CD14-positive monocyte (primary cell): Measurements from ENCODE around the gene ANKRD13C. TPM values are rescaled to one million over a fixed set of nuclear protein-coding genes. Genes with fewer than 3 reads are reported as not detected.
A peak's percentile ranks its signal among the peaks of the same experiment; 100 is the strongest.

ENCODE experiments used
- DNase-seq, 3 donors: peaks; one replicate each; pipeline ENCODE4 v3.0.0-alpha.2; 2011 to 2022
- H2AFZ ChIP-seq: 2 replicates; pipeline ENCODE4 v1.6.0; 2012; ENCODE audit warnings: mild to moderate bottlenecking, low read depth, low read length, inconsistent platforms; ENCODE audit not compliant: insufficient read depth, poor library complexity, severe bottlenecking
- H3K27ac ChIP-seq, 2 donors: 1 replicate in 1 of 2; 2 replicates in 1 of 2; pipeline ENCODE4 v1.5.1; 2012 to 2013; ENCODE audit warnings: low read length in 2 of 2, control low read depth in 1 of 2, inconsistent platforms in 1 of 2, low read depth in 1 of 2, mild to moderate bottlenecking in 1 of 2
- H3K27me3 ChIP-seq, 2 donors: one replicate each; pipeline versions ENCODE4 v1.6.0 to v1.6.1; 2011 to 2013; ENCODE audit warnings: low read length in 2 of 2; ENCODE audit not compliant: control insufficient read depth in 2 of 2, insufficient read depth in 2 of 2
- H3K36me3 ChIP-seq, 2 donors: replicated peaks in 1 of 2; 1 replicate in 1 of 2; 2 replicates in 1 of 2; pipeline versions ENCODE4 v1.5.1 to v1.6.1; 2012 to 2013; ENCODE audit warnings: low read length in 2 of 2, control low read depth in 1 of 2, inconsistent platforms in 1 of 2, mild to moderate bottlenecking in 1 of 2; ENCODE audit not compliant: insufficient read depth in 2 of 2, control insufficient read depth in 1 of 2
- H3K4me1 ChIP-seq, 2 donors: 1 replicate in 1 of 2; 2 replicates in 1 of 2; pipeline versions ENCODE4 v1.5.1 to v1.6.1; 2012 to 2013; ENCODE audit warnings: low read length in 2 of 2, control low read depth in 1 of 2, inconsistent platforms in 1 of 2, mild to moderate bottlenecking in 1 of 2, moderate library complexity in 1 of 2; ENCODE audit not compliant: insufficient read depth in 2 of 2, control insufficient read depth in 1 of 2
- H3K4me2 ChIP-seq: replicated peaks from 2 replicates; pipeline ENCODE3; 2012; ENCODE audit warnings: low read length, moderate library complexity, mild to moderate bottlenecking; ENCODE audit not compliant: poor library complexity, severe bottlenecking; ENCODE audit errors: extremely low read depth
- H3K4me3 ChIP-seq, 3 experiments: fragments of 200-600 bp in 1 of 3; sonication (generic) in 1 of 3; replicated peaks in 1 of 3; 1 replicate in 2 of 3; 2 replicates in 1 of 3; pipeline ENCODE4 v1.5.1; 2011 to 2013; ENCODE audit warnings: low read length in 3 of 3, mild to moderate bottlenecking in 3 of 3, control low read depth in 2 of 3, low read depth in 2 of 3, inconsistent platforms in 1 of 3, moderate library complexity in 1 of 3
- H3K79me2 ChIP-seq: 2 replicates; pipeline ENCODE4 v1.6.0; 2012; ENCODE audit warnings: mild to moderate bottlenecking, control low read depth, inconsistent platforms, low read length, moderate library complexity; ENCODE audit not compliant: insufficient read depth
- H3K9ac ChIP-seq: 2 replicates; pipeline ENCODE4 v1.6.0; 2017; ENCODE audit warnings: low read length, mild to moderate bottlenecking; ENCODE audit not compliant: insufficient read depth, poor library complexity, severe bottlenecking
- H3K9me3 ChIP-seq, 2 donors: replicated peaks in 1 of 2; 1 replicate in 1 of 2; 2 replicates in 1 of 2; pipeline versions ENCODE4 v1.5.1 to v1.6.1; 2012 to 2013; ENCODE audit warnings: low read length in 2 of 2, control low read depth in 1 of 2; ENCODE audit not compliant: control insufficient read depth in 1 of 2, insufficient read depth in 1 of 2
- H4K20me1 ChIP-seq: 2 replicates; pipeline ENCODE4 v1.6.0; 2012; ENCODE audit warnings: mild to moderate bottlenecking, low read length, control low read depth, moderate library complexity; ENCODE audit not compliant: insufficient read depth
- H3K27ac Mint-ChIP-seq, 7 donors: one replicate each; pipeline ENCODE4 v1.8.0; 2020; ENCODE audit warnings: mild to moderate bottlenecking in 7 of 7, mixed read lengths in 7 of 7, moderate library complexity in 6 of 7, inconsistent platforms in 2 of 7
- H3K27me3 Mint-ChIP-seq, 3 donors: one replicate each; pipeline ENCODE4 v1.8.0; 2021 to 2022; ENCODE audit warnings: low read depth in 3 of 3, mild to moderate bottlenecking in 3 of 3, mixed read lengths in 3 of 3, moderate library complexity in 3 of 3, inconsistent platforms in 1 of 3
- H3K36me3 Mint-ChIP-seq, 2 donors: one replicate each; pipeline ENCODE4 v1.8.0; 2020; ENCODE audit warnings: mixed read lengths in 2 of 2, inconsistent platforms in 1 of 2, mild to moderate bottlenecking in 1 of 2
- H3K4me1 Mint-ChIP-seq: one replicate; pipeline ENCODE4 v1.8.0; 2020; ENCODE audit warnings: mild to moderate bottlenecking, mixed read lengths
- H3K4me3 Mint-ChIP-seq, 2 donors: one replicate each; pipeline ENCODE4 v1.8.0; 2020; ENCODE audit warnings: mild to moderate bottlenecking in 2 of 2, mixed read lengths in 2 of 2, moderate library complexity in 1 of 2
- H3K9me3 Mint-ChIP-seq, 7 donors: one replicate each; pipeline ENCODE4 v1.8.0; 2020 to 2022; ENCODE audit warnings: mixed read lengths in 7 of 7, mild to moderate bottlenecking in 6 of 7, moderate library complexity in 6 of 7, inconsistent platforms in 2 of 7
- CTCF ChIP-seq: fragments of 200-600 bp; IDR thresholded peaks from one replicate; pipeline ENCODE4 v1.8.0; 2022; ENCODE audit warnings: antibody characterized with exemption, mild to moderate bottlenecking
- WGBS: methylation state at CpG from one replicate; pipeline ENCODE4 v1.1.5; 2013; ENCODE audit warnings: missing lambda C conversion rate; ENCODE audit not compliant: insufficient coverage; 5-methylcytosine and 5-hydroxymethylcytosine counted together
- intact Hi-C, 2 donors: fragments of 100-400 bp; cut with micrococcal nuclease; formaldehyde crosslinking; loops; one replicate each; pipeline versions ENCODE4 v1.15.0 to v1.15.1; 2023
- polyA plus RNA-seq, 3 donors: library from polyadenylated mRNA; depleted of rRNA in 1 of 3; unstranded in 2 of 3; stranded (reverse) in 1 of 3; fragments of 300-500 nt in 2 of 3; fragments of >200 nt in 1 of 3; fragmentation: Illumina TruSeq in 2 of 3; gene quantifications; 1 replicate in 2 of 3; 2 replicates in 1 of 3; pipeline ENCODE4 v1.2.3, GENCODE V29; 2012 to 2021

The ANKRD13C gene
- polyA plus RNA-seq, 3 donors = 4.5 to 7.6 (median 6.5) TPM

- Mint-ChIP-seq H3K9me3 (peaks cover 0 to 2% (median 0%) of the 10 kb centered on the region in 7 donors), H3K27me3 (peaks cover 3% of the 10 kb centered on the region in 3 donors), H3K27ac (no peak overlapping the region), H3K4me1 (peaks cover 11% of the 10 kb centered on the region), H3K4me3 (no peak overlapping the region), H3K36me3 (no peaks in the 10 kb centered on the region)
- no peak for DNase-seq
- no peaks in the 10 kb centered on the region for H3K4me1 ChIP-seq
- no peaks in the 10 kb centered on the region for H4K20me1 ChIP-seq
- no peaks in the 10 kb centered on the region for H3K27me3 ChIP-seq
- no CpG with 5 or more reads among the region's 2 CpGs for WGBS
- no peak for TF ChIP-seq CTCF
- no peak overlapping the region for H2AFZ ChIP-seq
- H3K79me2 ChIP-seq = no peaks in the 10 kb centered on the region
- intact Hi-C loops = no loop called here
- H3K27ac ChIP-seq = no peak overlapping the region
- H3K9me3 ChIP-seq = no peaks in the 10 kb centered on the region
- H3K36me3 ChIP-seq = no peaks in the 10 kb centered on the region
- H3K4me3 ChIP-seq = no peak overlapping the region
- H3K9ac ChIP-seq = no peak overlapping the region
- no peak overlapping the region for H3K4me2 ChIP-seq
These were observed 31.6 kb upstream of the ANKRD13C start for GRCh38 chr1:70386121-70386520.

- no peaks in the 10 kb centered on the region for H3K79me2 ChIP-seq
- no peaks in the 10 kb centered on the region for H3K9me3 ChIP-seq
- Mint-ChIP-seq H3K9me3 (no peaks in the 10 kb centered on the region), H3K4me1 (peaks cover 11% of the 10 kb centered on the region), H3K27me3 (peaks cover 3% of the 10 kb centered on the region in 3 donors), H3K36me3 (no peaks in the 10 kb centered on the region), H3K27ac (peak overlapping the region in 1 of 7 donors; percentile 50), H3K4me3 (no peak overlapping the region)
- H3K36me3 ChIP-seq = no peaks in the 10 kb centered on the region
- no peak overlapping the region for H3K4me3 ChIP-seq
- no peak overlapping the region for H3K4me2 ChIP-seq
- H3K4me1 ChIP-seq = no peaks in the 10 kb centered on the region
- no peak for DNase-seq
- no peak overlapping the region for H2AFZ ChIP-seq
- no peak overlapping the region for H3K27ac ChIP-seq
- WGBS = 100% methylated on average over 1 of the region's 6 CpGs
- H3K27me3 ChIP-seq = no peaks in the 10 kb centered on the region
- no peaks in the 10 kb centered on the region for H4K20me1 ChIP-seq
- TF ChIP-seq CTCF = no peak
- intact Hi-C loops = no loop called here
- H3K9ac ChIP-seq = no peak overlapping the region
These were observed 31.0 kb upstream of the ANKRD13C start for GRCh38 chr1:70385477-70385876.
